Head of caudate nucleus (tissue), 42 donors: ENCODE measurements around the gene RALGPS2.

ENCODE experiments used
- DNase-seq, 42 donors: peaks; one replicate each; pipeline versions ENCODE4 v3.0.0 to v3.0.0-alpha.2; 2020 to 2021; ENCODE audit warnings: mixed read lengths in 7 of 42
- intact Hi-C: fragments of 100-400 bp; cut with DNase I; formaldehyde crosslinking; loops from one replicate; pipeline ENCODE4 v1.15.0; 2022

Gene RALGPS2, protein sequence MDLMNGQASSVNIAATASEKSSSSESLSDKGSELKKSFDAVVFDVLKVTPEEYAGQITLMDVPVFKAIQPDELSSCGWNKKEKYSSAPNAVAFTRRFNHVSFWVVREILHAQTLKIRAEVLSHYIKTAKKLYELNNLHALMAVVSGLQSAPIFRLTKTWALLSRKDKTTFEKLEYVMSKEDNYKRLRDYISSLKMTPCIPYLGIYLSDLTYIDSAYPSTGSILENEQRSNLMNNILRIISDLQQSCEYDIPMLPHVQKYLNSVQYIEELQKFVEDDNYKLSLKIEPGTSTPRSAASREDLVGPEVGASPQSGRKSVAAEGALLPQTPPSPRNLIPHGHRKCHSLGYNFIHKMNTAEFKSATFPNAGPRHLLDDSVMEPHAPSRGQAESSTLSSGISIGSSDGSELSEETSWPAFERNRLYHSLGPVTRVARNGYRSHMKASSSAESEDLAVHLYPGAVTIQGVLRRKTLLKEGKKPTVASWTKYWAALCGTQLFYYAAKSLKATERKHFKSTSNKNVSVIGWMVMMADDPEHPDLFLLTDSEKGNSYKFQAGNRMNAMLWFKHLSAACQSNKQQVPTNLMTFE

GRCh38 chr1:178724728-178725465 lies at the start of gene RALGPS2:
Gene RALGPS2 (plus strand): TSS chr1:178725244. CDS start chr1:178776765, 51,521 bp downstream.
- intact Hi-C loops: no loop called here
- DNase-seq: peak; percentile 17 to 89 (median 74)

DNA sequence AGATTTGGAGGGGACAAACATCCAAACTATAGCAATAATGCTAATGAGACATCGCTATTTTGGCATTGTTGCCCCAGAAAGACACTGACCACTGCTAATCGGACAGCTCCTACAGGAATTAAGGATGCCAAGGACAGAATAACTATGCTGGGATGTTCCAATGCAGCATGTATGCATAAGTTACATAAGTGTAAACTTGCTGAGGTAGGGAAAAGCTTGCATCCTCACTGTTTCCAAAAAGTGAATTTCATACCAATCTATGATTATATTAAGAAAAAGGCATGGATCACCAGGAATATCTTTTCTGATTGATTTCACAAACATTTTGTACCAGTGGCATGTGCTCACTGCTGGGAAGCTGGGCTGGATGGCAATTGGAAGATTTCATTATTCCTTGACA lies 45.8 kb upstream of the RALGPS2 start:
- intact Hi-C loops: no loop called here
- DNase-seq: no peak

DNA sequence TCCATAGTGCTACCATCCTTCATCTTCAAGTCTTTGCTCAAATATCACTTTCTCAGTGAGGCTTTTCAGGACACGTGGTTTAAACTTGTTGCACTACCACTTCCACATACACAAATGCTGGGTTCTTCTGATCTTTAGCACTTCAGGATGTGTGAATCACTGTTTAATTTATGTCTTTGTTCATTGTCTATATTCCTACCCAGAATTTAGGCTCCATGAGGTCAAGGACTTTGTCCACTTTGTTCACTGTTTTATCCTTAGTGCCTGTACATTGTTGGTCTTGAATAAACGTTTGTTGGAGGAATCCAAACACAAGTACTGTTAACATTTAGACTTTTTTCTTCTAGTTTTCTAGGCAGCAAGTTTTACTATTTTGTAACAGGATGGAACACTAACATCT lies 42.6 kb upstream of the RALGPS2 start:
- no peak for DNase-seq
- intact Hi-C loops: no loop called here

DNA sequence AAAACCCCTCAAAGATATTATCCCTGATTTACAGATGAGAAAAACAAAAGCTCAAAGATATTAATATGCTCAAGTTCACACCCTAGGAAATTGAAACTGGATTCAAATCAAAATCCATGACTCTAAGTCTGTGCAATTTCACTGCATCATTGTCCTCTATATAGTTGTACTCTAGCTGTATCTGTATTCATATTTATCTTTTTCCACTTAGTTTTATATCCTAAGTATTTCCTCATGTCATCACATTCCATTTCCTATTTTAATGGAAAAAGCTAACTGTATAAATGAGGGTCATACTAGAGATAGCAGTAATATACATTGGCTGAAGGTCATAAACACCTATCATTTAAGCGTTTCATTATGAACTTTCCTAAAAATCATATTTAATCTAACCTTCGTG lies 42.2 kb upstream of the RALGPS2 start:
- intact Hi-C loops: no loop called here
- DNase-seq: no peak

DNA sequence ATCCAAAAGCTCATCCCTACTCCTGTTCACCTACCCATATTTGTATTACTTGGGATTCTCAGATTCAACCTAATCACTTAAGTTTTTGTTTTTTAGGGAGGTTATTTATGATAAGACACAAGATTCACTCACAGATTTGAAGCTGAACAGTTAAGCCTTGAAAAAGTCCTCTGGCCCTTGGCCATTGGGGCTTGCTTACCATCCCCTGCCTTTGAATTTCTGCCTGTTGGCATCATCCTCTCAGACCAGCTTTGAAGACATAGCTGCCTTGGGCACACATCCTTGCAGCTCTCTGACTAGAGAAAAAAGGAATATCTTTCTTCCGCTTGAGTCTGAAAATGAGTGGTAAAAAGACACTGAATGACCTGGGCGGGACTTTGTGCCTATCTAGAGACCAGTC lies 41.8 kb upstream of the RALGPS2 start:
- no peak for DNase-seq
- intact Hi-C loops: no loop called here

GRCh38 chr1:178684111-178684510 lies 40.9 kb upstream of the RALGPS2 start:
- DNase-seq: no peak
- intact Hi-C loops: no loop called here

DNA sequence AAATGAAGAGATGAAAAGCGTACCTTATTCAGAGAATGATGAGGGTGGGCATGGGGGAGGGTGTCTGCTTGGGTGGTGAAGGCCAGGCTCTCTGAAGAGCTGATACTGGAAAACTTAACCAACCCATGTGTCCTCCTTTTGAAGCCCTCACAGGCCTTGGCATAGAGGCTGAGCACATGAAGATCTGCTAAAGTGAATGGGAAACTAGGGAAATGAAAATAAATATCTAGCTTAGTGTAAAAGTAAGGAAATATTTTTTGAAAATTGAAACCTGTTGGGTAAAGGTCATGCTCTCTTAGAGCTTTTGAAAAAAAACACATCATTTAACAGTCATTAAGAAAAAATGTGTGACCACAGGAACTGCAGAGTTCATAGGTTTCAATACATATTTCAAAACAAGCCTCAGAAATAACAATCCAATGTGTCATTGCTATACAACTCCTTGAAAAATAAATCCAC lies 40.5 kb upstream of the RALGPS2 start:
- DNase-seq: no peak
- intact Hi-C loops: no loop called here

- no peak for DNase-seq
- intact Hi-C loops: no loop called here
Measured at GRCh38 chr1:178686407-178686806, 38.6 kb upstream of the RALGPS2 start.

DNA sequence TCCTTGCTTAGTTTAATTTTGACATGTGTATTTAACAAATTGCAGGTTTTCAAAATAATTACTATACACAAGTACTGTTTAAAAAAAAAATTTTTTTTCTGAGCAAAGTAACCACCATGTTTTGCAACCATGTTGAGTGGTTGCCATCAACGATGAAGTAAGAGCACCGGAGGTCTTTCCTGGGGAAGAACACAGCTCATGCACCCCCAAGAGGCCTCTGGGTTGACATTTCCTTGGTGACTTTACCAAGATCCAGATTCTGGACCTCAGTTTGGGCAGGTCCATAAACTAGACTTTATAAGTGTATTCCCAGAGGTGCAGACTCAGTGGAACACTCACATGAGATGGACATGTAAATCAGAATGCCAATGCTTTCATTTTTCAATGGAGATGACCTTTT lies 36.8 kb upstream of the RALGPS2 start:
- DNase-seq: no peak
- intact Hi-C loops: no loop called here

DNA sequence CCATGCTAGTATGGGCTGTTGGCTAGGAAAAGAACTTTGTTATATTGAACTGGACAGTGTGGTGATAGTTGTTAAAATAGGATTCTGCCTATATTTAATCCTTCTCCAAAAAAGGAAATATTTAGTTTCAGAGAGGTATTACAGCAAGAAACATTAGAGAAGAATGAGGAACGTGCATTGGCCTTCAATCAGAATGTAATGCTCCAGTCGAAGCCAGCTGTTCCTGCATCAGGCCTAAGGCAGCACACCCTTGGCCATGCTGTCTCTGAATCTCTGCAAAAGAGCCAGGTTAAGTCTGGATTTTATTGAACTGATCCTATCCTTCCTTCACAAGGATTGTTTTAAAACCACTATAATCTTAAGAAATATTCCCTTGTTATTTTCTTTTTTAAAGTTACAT lies 35.3 kb upstream of the RALGPS2 start:
- intact Hi-C loops: no loop called here
- DNase-seq: no peak

DNA sequence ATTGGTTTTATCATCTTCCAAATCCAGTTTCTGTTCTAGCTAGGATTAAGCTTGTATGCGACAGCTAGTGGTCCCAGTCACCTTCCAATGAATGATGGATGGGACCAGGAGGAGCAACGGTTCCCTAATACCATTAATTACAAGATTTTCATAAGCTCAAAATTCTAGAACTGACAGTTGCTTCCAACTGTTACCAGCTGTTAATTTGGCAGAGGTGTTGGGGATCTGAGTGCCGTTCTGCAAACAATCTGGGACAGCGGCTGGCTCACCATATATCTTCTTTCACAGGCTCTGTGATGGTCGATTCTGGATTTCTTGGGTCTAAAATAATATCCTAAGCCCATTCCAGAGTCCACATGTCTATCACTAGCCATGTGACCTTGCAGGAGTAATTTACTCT lies 34.5 kb upstream of the RALGPS2 start:
- intact Hi-C loops: no loop called here

DNA sequence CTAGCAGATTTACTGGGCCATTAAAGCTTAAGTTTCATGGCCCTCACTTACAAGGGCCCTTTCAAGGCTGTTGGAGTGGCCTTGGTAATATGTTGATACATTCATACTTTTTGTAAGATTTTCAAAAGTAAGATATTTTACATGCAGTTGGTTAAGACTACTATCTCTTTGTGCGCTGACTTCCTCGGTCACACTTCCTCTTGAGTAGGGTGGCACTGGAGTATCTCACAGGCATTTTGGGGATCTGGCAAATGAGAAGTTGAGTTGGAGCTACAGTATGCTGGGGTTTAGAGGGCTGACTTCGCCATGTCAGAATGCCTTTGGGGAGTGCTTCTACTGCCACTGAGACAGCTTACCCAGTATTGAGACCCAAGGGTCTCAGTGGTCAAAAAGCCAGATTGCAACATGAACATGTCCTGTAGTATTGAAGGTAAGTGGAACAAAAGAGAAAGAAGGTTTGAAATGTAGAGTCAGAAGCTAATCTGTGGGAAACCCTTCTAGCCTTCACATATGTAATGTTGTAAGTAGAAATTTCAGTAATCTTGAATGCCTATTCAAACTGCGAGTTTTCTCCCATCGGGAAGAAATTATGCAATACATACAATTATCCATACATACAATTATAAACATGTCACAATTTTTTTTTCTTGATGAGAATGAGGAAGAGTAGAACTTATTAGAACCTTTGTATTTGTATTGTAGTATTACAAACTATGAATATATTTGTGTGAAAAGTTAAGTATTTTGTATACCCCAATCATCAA lies 32.3 kb upstream of the RALGPS2 start:
- intact Hi-C loops: no loop called here
- no peak for DNase-seq

More for the DNA sequence above, 34.5 kb upstream of the RALGPS2 start:
- no peak for DNase-seq

- peak in 5 of 42 donors; percentile 18 to 54 (median 18) for DNase-seq
- intact Hi-C loops: no loop called here
Measured at GRCh38 chr1:178693366-178693765, 31.7 kb upstream of the RALGPS2 start.

DNA sequence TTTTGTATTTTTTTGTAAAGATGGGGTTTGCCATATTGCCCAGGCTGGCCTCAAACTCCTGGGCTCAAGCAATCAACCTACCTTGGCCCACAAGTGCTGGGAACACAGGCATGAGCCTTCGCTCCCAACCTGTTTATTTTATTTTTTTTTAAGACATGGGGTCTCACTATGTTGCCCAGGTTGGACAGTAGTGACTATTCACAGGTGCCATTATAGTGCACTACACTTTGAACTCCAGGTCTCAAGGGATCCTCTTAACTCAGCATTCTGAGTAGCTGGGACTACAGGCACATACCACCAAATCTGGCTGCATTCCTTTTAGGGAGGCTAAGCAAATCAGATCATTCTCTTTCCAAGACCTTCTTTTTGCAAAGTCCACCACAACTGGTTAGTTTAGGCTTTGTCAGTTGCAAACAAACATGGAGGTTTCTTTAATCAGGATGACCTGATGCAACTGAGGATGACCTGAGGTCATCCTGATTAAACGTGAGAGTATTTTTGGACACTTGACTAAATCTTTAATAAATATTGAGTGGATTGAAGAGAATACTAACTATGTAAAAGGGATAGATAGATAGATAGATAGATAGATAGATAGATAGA lies 30.0 kb upstream of the RALGPS2 start:
- DNase-seq: no peak
- intact Hi-C loops: no loop called here

DNA sequence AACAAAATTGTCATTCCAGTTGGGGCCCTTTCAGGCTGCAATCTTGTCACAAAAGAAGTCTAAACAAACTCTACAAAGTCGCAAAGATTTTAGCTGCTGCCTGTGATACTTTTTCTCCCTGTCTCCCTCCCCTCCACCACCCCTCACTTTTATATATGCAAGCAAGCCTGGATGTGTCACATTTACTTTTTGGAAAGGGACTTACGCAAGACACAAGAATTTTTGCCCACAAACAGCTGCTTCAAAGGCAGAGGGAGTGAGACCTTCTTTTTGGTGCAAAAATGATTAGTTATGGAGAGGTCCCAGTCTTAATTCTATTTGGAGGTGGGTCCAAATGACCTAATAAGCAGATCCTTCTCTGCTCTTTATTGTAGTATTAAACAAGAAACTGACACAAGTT lies 22.9 kb upstream of the RALGPS2 start:
- intact Hi-C loops: no loop called here
- DNase-seq: no peak

DNA sequence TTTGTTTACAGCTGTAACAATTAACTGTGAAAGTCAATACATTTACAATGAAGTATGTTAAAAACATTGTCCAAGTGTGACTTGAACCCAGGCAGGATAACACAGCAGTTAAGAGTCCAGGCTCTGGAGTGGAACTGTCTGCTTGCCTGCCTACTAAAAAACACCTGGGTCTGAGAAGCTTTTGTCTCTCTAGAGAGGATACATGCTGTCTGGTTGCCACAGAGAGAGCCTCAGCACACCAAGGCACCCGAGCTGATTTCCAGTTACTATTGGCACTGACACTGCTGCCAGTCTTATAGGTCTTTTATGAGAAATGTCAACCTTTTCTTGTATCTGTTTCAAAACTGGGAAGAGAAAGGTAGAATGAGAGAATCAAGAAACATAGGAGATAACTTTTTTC lies 20.2 kb upstream of the RALGPS2 start:
- intact Hi-C loops: no loop called here
- no peak for DNase-seq

- intact Hi-C loops: no loop called here
- no peak for DNase-seq
Measured at GRCh38 chr1:178706432-178706831, 18.6 kb upstream of the RALGPS2 start.

- no peak for DNase-seq
- intact Hi-C loops: no loop called here
Measured at GRCh38 chr1:178713259-178713658, 11.8 kb upstream of the RALGPS2 start.

- intact Hi-C loops: no loop called here
- no peak for DNase-seq
Measured at GRCh38 chr1:178714453-178714852, 10.6 kb upstream of the RALGPS2 start.
